ENCODE data around the gene CSRNP3.

GRCh38 chr2:165572151-165572550 is 102.7 kb downstream of the CSRNP3 start:
- TF ChIP-seq CTCF (conservative IDR thresholded peaks at IDR 0.05; ENCODE audit: low read depth, low read length) (no peak), EZH2 (IDR thresholded peaks at IDR 0.05; ENCODE audit: borderline replicate concordance, low read depth, low read length, poor library complexity, severe bottlenecking) (no peak)
